Activated CD4-positive, alpha-beta T cell treated with anti-CD3 and anti-CD28 coated beads, Interleukin-2, Interleukin-4, amounts not matched to agents 100 ng/mL and 50 ng/mL, durations not matched to agents 16 hours and 8 hours (primary cell): ENCODE data around the gene PDLIM4.

Source experiments
- DNase-seq: peaks from one replicate; pipeline ENCODE4 v3.0.0-alpha.2; 2020; ENCODE audit warnings: low spot score

Gene PDLIM4

GRCh38 chr5:132257131-132258101 is at the start of gene PDLIM4:
Gene PDLIM4, plus strand, starts transcription at chr5:132257696. Its CDS starts 39 bp downstream, at chr5:132257735.
- no peak for DNase-seq

- no peak for DNase-seq
Observed at GRCh38 chr5:132207778-132208177, 49.7 kb upstream of the PDLIM4 start.

- no peak for DNase-seq
Observed at GRCh38 chr5:132209131-132209530, 48.4 kb upstream of the PDLIM4 start.

- DNase-seq: no peak
Observed at GRCh38 chr5:132209901-132210545, 47.5 kb upstream of the PDLIM4 start.

- DNase-seq: no peak
Observed at GRCh38 chr5:132210944-132211343, 46.6 kb upstream of the PDLIM4 start.

- no peak for DNase-seq
Observed at GRCh38 chr5:132211787-132212186, 45.7 kb upstream of the PDLIM4 start.

GRCh38 chr5:132213666-132214065 is 43.8 kb upstream of the PDLIM4 start:
- no peak for DNase-seq

- no peak for DNase-seq
Observed at GRCh38 chr5:132214491-132214890, 43.0 kb upstream of the PDLIM4 start.

GRCh38 chr5:132215329-132215728 is 42.2 kb upstream of the PDLIM4 start:
- DNase-seq: no peak

GRCh38 chr5:132218321-132218720 is 39.2 kb upstream of the PDLIM4 start:
- no peak for DNase-seq

GRCh38 chr5:132219289-132219970 is 38.1 kb upstream of the PDLIM4 start:
- no peak for DNase-seq

- DNase-seq: no peak
Observed at GRCh38 chr5:132219981-132220380, 37.5 kb upstream of the PDLIM4 start.

GRCh38 chr5:132220491-132220890 is 37.0 kb upstream of the PDLIM4 start:
- no peak for DNase-seq

- DNase-seq: no peak
Observed at GRCh38 chr5:132221781-132222648, 35.5 kb upstream of the PDLIM4 start.

GRCh38 chr5:132222649-132223038 is 34.9 kb upstream of the PDLIM4 start:
- no peak for DNase-seq

GRCh38 chr5:132223861-132224260 is 33.6 kb upstream of the PDLIM4 start:
- no peak for DNase-seq

- DNase-seq: no peak
Observed at GRCh38 chr5:132224716-132225115, 32.8 kb upstream of the PDLIM4 start.

- DNase-seq: no peak
Observed at GRCh38 chr5:132225165-132226032, 32.1 kb upstream of the PDLIM4 start.

- DNase-seq: no peak
Observed at GRCh38 chr5:132226516-132227234, 30.8 kb upstream of the PDLIM4 start.

GRCh38 chr5:132227235-132227484 is 30.3 kb upstream of the PDLIM4 start:
- DNase-seq: no peak
